Upper lobe of right lung (tissue), 1 donor: Measurements from ENCODE around the gene AKR1C1. TPM values are rescaled to one million over a fixed set of nuclear protein-coding genes. Genes with fewer than 3 reads are reported as not detected.
A peak's percentile ranks its signal among the peaks of the same experiment; 100 is the strongest.
"Not testable (repeated sequence)": the region's sequence is repeated elsewhere in the genome, so short reads cannot be mapped to it uniquely, and the experiment has no call there.

Experiments
- ATAC-seq: fragments of 200-7000 bp; cut with Tn5 transposase; one replicate; pipeline ENCODE4 v1.9.1; 2020; ENCODE audit warnings: mild to moderate bottlenecking, moderate library complexity
- DNase-seq: peaks from one replicate; pipeline ENCODE4 v3.0.0-alpha.2; 2020
- H3K27ac ChIP-seq: fragments of 200-600 bp; one replicate; pipeline ENCODE4 v1.8.0; 2022
- H3K27me3 ChIP-seq: fragments of 200-600 bp; one replicate; pipeline ENCODE4 v1.8.0; 2022; ENCODE audit warnings: mild to moderate bottlenecking
- H3K36me3 ChIP-seq: fragments of 200-600 bp; one replicate; pipeline ENCODE4 v1.8.0; 2022
- H3K4me1 ChIP-seq: fragments of 200-600 bp; one replicate; pipeline ENCODE4 v1.8.0; 2022
- H3K4me3 ChIP-seq: fragments of 200-600 bp; one replicate; pipeline ENCODE4 v1.8.0; 2022; ENCODE audit warnings: mild to moderate bottlenecking
- H3K9me3 ChIP-seq: fragments of 200-600 bp; one replicate; pipeline ENCODE4 v1.8.0; 2022
- CTCF ChIP-seq: fragments of 200-600 bp; IDR thresholded peaks from one replicate; pipeline ENCODE4 v1.8.0; 2022; ENCODE audit warnings: antibody characterized with exemption
- intact Hi-C: fragments of 100-400 bp; cut with DNase I; formaldehyde crosslinking; loops from one replicate; pipeline ENCODE4 v1.11.0; 2022
- total RNA-seq: library from RNA; stranded (reverse); fragmentation: NEBNext Ultra II Directional; extraction: Animal tissue kit (Norgen Biotek cat#: 25700); gene quantifications from one replicate; pipeline ENCODE4 v1.2.1, GENCODE V29; 2021
- donor health status: DM: no; HTN: yes; CAD: no; lungs with severe emphysema.

Gene AKR1C1
- total RNA-seq, 1 donor from 2014 or later, result 42.0 TPM

- H3K27me3 ChIP-seq, H3K4me1 ChIP-seq, H3K36me3 ChIP-seq, intact Hi-C loops, DNase-seq, H3K27ac ChIP-seq, ATAC-seq, H3K9me3 ChIP-seq, H3K4me3 ChIP-seq: not testable (repeated sequence)
These were observed 48.2 kb downstream of the AKR1C1 start for GRCh38 chr10:5011392-5011791.

- no peak for TF ChIP-seq CTCF
- DNase-seq, result no peak
- intact Hi-C loops, result no loop called here
These were observed 49.4 kb downstream of the AKR1C1 start for GRCh38 chr10:5012595-5012994.

GRCh38 chr10:5013385-5013784 is 50.2 kb downstream of the AKR1C1 start:
- no peaks in the 10 kb centered on the region for H3K36me3 ChIP-seq
- H3K4me1 ChIP-seq, result peaks cover 6% of the 10 kb centered on the region
- no peaks in the 10 kb centered on the region for H3K9me3 ChIP-seq
- H3K4me3 ChIP-seq, result no peak overlapping the region
- no peak for DNase-seq
- H3K27ac ChIP-seq, result no peak overlapping the region
- no peaks in the 10 kb centered on the region for H3K27me3 ChIP-seq
- no peak for TF ChIP-seq CTCF
- intact Hi-C loops, result no loop called here
- no peak for ATAC-seq

More at GRCh38 chr10:5012595-5012994, 49.4 kb downstream of the AKR1C1 start:
- H3K36me3 ChIP-seq, result no peaks in the 10 kb centered on the region
- H3K4me3 ChIP-seq, result no peak overlapping the region
- no peaks in the 10 kb centered on the region for H3K9me3 ChIP-seq
- no peaks in the 10 kb centered on the region for H3K4me1 ChIP-seq
- ATAC-seq, result no peak
- no peak overlapping the region for H3K27ac ChIP-seq
- no peaks in the 10 kb centered on the region for H3K27me3 ChIP-seq

- H3K27ac ChIP-seq, ATAC-seq, H3K36me3 ChIP-seq, intact Hi-C loops, H3K9me3 ChIP-seq, DNase-seq, H3K27me3 ChIP-seq, H3K4me3 ChIP-seq: not testable (repeated sequence)
- H3K4me1 ChIP-seq, result peaks cover 12% of the 10 kb centered on the region
These were observed 51.1 kb downstream of the AKR1C1 start for GRCh38 chr10:5014200-5014910.

- no peak overlapping the region for H3K4me3 ChIP-seq
- no peaks in the 10 kb centered on the region for H3K9me3 ChIP-seq
- no peaks in the 10 kb centered on the region for H3K27me3 ChIP-seq
- intact Hi-C loops, result no loop called here
- H3K27ac ChIP-seq, result no peak overlapping the region
- H3K36me3 ChIP-seq, result no peaks in the 10 kb centered on the region
- peak; percentile 21 for TF ChIP-seq CTCF
- DNase-seq (no peak), ATAC-seq (peak; percentile 74)
- peaks cover 16% of the 10 kb centered on the region for H3K4me1 ChIP-seq
These were observed 51.7 kb downstream of the AKR1C1 start for GRCh38 chr10:5014936-5015335.

- no peak for DNase-seq
- no peak for TF ChIP-seq CTCF
- intact Hi-C loops, result no loop called here
- Histone ChIP-seq H3K36me3 (no peaks in the 10 kb centered on the region), H3K4me3 (no peak overlapping the region), H3K4me1 (peaks cover 16% of the 10 kb centered on the region), H3K27me3 (no peaks in the 10 kb centered on the region), H3K9me3 (no peaks in the 10 kb centered on the region), H3K27ac (no peak overlapping the region)
- ATAC-seq, result no peak
These were observed 54.9 kb downstream of the AKR1C1 start for GRCh38 chr10:5018134-5018533.
